K562 (cell line): ENCODE measurements around the gene NECTIN3. TPM values are rescaled to one million over a fixed set of nuclear protein-coding genes. Genes with fewer than 3 reads are reported as not detected.

ENCODE experiments used
- ATAC-seq: fragments of 200-7000 bp; cut with Tn5 transposase; 3 replicates; pipeline ENCODE4 v1.9.1; 2020; ENCODE audit warnings: moderate library complexity
- BruUV-seq: library from RNA; stranded (reverse); fragments of 400-500 nt; replicated peaks from 2 replicates; lab custom pipeline; 2021; lab: Mats Ljungman, UMichigan
- CTCF ChIA-PET: fragments of 300-600 bp; formaldehyde crosslinking; extraction: SDS; loops from one replicate; lab custom pipeline; 2021; ENCODE audit warnings: low intra/inter-chr PET ratio; lab: Yijun Ruan, JAX
- POLR2A ChIA-PET: fragments of 300-600, 350-650 bp; sonication (Branson Sonifier 250); formaldehyde crosslinking; extraction: SDS; loops from one replicate; lab custom pipeline; 2021; ENCODE audit warnings: antibody characterized with exemption, inconsistent platforms; lab: Yijun Ruan, JAX
- DNase-seq, 4 experiments: peaks; one replicate each; pipeline versions ENCODE4 v3.0.0 to v3.0.0-alpha.2; 2011 to 2018; ENCODE audit warnings: low spot score in 3 of 4, mixed read lengths in 3 of 4; ENCODE audit errors: extremely low read depth in 1 of 4
- FAIRE-seq: peaks from 2 replicates; lab custom pipeline; 2011; peaks lifted over from hg19 to GRCh38; lab: Jason Lieb, UNC
- H2AFZ ChIP-seq: 2 replicates; pipeline ENCODE4 v1.6.0; 2011; ENCODE audit warnings: low read depth, low read length, control low read depth, inconsistent platforms
- H3K27ac ChIP-seq: fragments of 200-600 bp; 3 replicates; pipeline ENCODE4 v1.8.0; 2011; ENCODE audit warnings: low read depth, mild to moderate bottlenecking, control low read depth, inconsistent platforms, low read length, moderate library complexity, mixed read lengths; ENCODE audit errors: extremely low read depth
- H3K27me3 ChIP-seq, 2 experiments: fragments of 300-600 bp in 1 of 2; 2 replicates in 1 of 2; 3 replicates in 1 of 2; pipeline versions ENCODE4 v1.6.0 to v1.8.0; 2011; ENCODE audit warnings: inconsistent platforms in 2 of 2, low read length in 2 of 2, mild to moderate bottlenecking in 1 of 2, mixed read lengths in 1 of 2, moderate library complexity in 1 of 2; ENCODE audit not compliant: control insufficient read depth in 2 of 2, insufficient read depth in 2 of 2
- H3K36me3 ChIP-seq: fragments of 300-600 bp; 3 replicates; pipeline ENCODE4 v1.8.0; 2011; ENCODE audit warnings: mild to moderate bottlenecking, low read length, inconsistent platforms; ENCODE audit not compliant: control insufficient read depth, insufficient read depth
- H3K4me1 ChIP-seq, 2 experiments: fragments of 200-600 bp in 1 of 2; replicated peaks in 1 of 2; 2 replicates in 1 of 2; 3 replicates in 1 of 2; pipeline versions ENCODE4 v1.5.1 to v1.8.0; 2011; ENCODE audit warnings: inconsistent platforms in 2 of 2, low read length in 2 of 2, mild to moderate bottlenecking in 1 of 2, mixed read lengths in 1 of 2, moderate library complexity in 1 of 2; ENCODE audit not compliant: control insufficient read depth in 2 of 2, insufficient read depth in 2 of 2
- H3K4me2 ChIP-seq: 2 replicates; pipeline ENCODE4 v1.6.1; 2011; ENCODE audit warnings: low read length, control low read depth, inconsistent platforms, mixed read lengths; ENCODE audit not compliant: insufficient read depth
- H3K4me3 ChIP-seq: fragments of 200-600 bp; sonication (generic), shearing (Covaris generic); 2 replicates; pipeline ENCODE4 v1.5.1; 2016; ENCODE audit warnings: control low read depth, inconsistent platforms
- H3K79me2 ChIP-seq: fragments of 200-600 bp; 3 replicates; pipeline ENCODE4 v1.8.0; 2011; ENCODE audit warnings: low read length, inconsistent platforms; ENCODE audit not compliant: control insufficient read depth, insufficient read depth
- H3K9ac ChIP-seq, 2 experiments: 2 replicates each; pipeline versions ENCODE4 v1.6.0 to v1.6.1; 2011; ENCODE audit warnings: low read depth in 2 of 2, low read length in 2 of 2, control low read depth in 1 of 2, inconsistent platforms in 1 of 2, mild to moderate bottlenecking in 1 of 2, mixed read lengths in 1 of 2; ENCODE audit not compliant: insufficient read depth in 1 of 2
- H3K9me1 ChIP-seq: one replicate; pipeline ENCODE4 v1.6.0; 2011; ENCODE audit warnings: inconsistent platforms, mild to moderate bottlenecking, low read length, moderate library complexity; ENCODE audit not compliant: control insufficient read depth, insufficient read depth
- H3K9me3 ChIP-seq: replicated peaks from 2 replicates; pipeline ENCODE4 v1.5.1; 2011; ENCODE audit warnings: low read depth, low read length, inconsistent platforms; ENCODE audit not compliant: control insufficient read depth, insufficient read depth
- H4K20me1 ChIP-seq: replicated peaks from 2 replicates; pipeline ENCODE4 v1.6.1; 2011; ENCODE audit warnings: low read length, inconsistent platforms, mixed read lengths; ENCODE audit not compliant: control insufficient read depth, insufficient read depth
- EP300 ChIP-seq: IDR thresholded peaks from 2 replicates; pipeline ENCODE4 v1.6.1; 2012; ENCODE audit warnings: low read length, improper control_type of control experiment
- LARP7 ChIP-seq: fragments of 450-650 bp; IDR thresholded peaks from 2 replicates; pipeline ENCODE4 v1.6.1; 2016
- MLLT1 ChIP-seq, 2 experiments: fragments of 450-650 bp; IDR thresholded peaks; 2 replicates each; pipeline ENCODE4 v1.6.1; 2016
- PHF20 ChIP-seq: fragments of 450-650 bp; IDR thresholded peaks from 2 replicates; pipeline ENCODE4 v1.6.1; 2018; ENCODE audit not compliant: partially characterized antibody
- PHF8 ChIP-seq: fragments of 200-600 bp; sonication (generic); IDR thresholded peaks from 2 replicates; pipeline ENCODE4 v1.6.1; 2012; ENCODE audit warnings: mixed run types, mild to moderate bottlenecking, inconsistent platforms, low read length, moderate library complexity, borderline replicate concordance
- PURB ChIP-seq: sonication (generic); formaldehyde crosslinking; IDR thresholded peaks from 2 replicates; pipeline ENCODE4 v1.9.0; 2021; ENCODE audit warnings: low read depth, mild to moderate bottlenecking, missing genetic modification reagents
- RBM14 ChIP-seq: fragments of 200-400 bp; formaldehyde crosslinking; IDR thresholded peaks from 2 replicates; pipeline ENCODE4 v1.6.1; 2018; ENCODE audit warnings: low read depth, mild to moderate bottlenecking, low read length, moderate library complexity, borderline replicate concordance; ENCODE audit not compliant: insufficient read depth
- RBM25 ChIP-seq: fragments of 200-400 bp; formaldehyde crosslinking; IDR thresholded peaks from 2 replicates; pipeline ENCODE4 v1.6.1; 2018; ENCODE audit warnings: low read length, low read depth, moderate library complexity; ENCODE audit not compliant: severe bottlenecking
- TAF15 ChIP-seq: fragments of 200-400 bp; formaldehyde crosslinking; IDR thresholded peaks from 2 replicates; pipeline ENCODE4 v1.6.1; 2017; ENCODE audit warnings: mild to moderate bottlenecking, low read depth, low read length, moderate library complexity
- VEZF1 ChIP-seq: fragments of 200-800 bp; sonication (Bioruptor generic); IDR thresholded peaks from 2 replicates; pipeline ENCODE4 v1.6.1; 2017; ENCODE audit warnings: missing genetic modification characterization, missing compliant biosample characterization
- WHSC1 ChIP-seq: IDR thresholded peaks from one replicate; pipeline ENCODE4 v1.6.1; 2012; ENCODE audit warnings: low read length, control low read depth, inconsistent platforms
- XRCC5 ChIP-seq: fragments of 200-400 bp; formaldehyde crosslinking; IDR thresholded peaks from 2 replicates; pipeline ENCODE4 v1.6.1; 2017; ENCODE audit warnings: low read depth, mild to moderate bottlenecking, low read length
- ZNF785 ChIP-seq: fragments of 250-450 bp; sonication (Bioruptor Pico); IDR thresholded peaks from 2 replicates; pipeline ENCODE4 v1.4.0; 2020; ENCODE audit warnings: mild to moderate bottlenecking
- WGBS: fragments of 100-300 bp; shearing (Covaris generic); methylation state at CpG from one replicate; pipeline ENCODE4 v1.1.6; 2016; ENCODE audit warnings: low coverage, mixed read lengths; ENCODE audit not compliant: insufficient coverage; ENCODE audit errors: missing lambda C conversion rate; 5-methylcytosine and 5-hydroxymethylcytosine counted together
- in situ Hi-C: fragments of 300-500 bp; cut with MboI; formaldehyde crosslinking; loops from 4 replicates; pipeline ENCODE4 v1.15.0; 2018; ENCODE audit warnings: inconsistent platforms, mixed read lengths
- intact Hi-C: fragments of 100-400 bp; cut with micrococcal nuclease; formaldehyde crosslinking; loops from 2 replicates; pipeline ENCODE4 v1.14.2; 2022
- polyA plus RNA-seq, 8 experiments: library from polyadenylated mRNA; depleted of rRNA in 4 of 8; stranded (reverse) in 5 of 8; unstranded in 3 of 8; fragments of >200 nt; fragmentation: Nextera tagmentation in 2 of 8; fragmentation: Illumina TruSeq in 1 of 8; extraction: Ambion mirVana in 2 of 8; extraction: Trizol in 1 of 8; gene quantifications; 2 replicates each; pipeline versions ENCODE4 v1.2.1 to v1.2.3, GENCODE V29; 2011 to 2014; ENCODE audit warnings: inconsistent platforms in 1 of 8, missing spikeins in 1 of 8
- total RNA-seq, 7 experiments: library from RNA; depleted of rRNA in 6 of 7; stranded (reverse); fragments of >200 nt in 6 of 7; fragmentation: Illumina TruSeq in 2 of 7; extraction: Trizol in 2 of 7; gene quantifications; 2 replicates each; pipeline versions ENCODE4 v1.2.1 to v1.2.3, GENCODE V29; 2011 to 2021; ENCODE audit warnings: low replicate concordance in 1 of 7
- TF ChIP-seq, protein P1 (sequence below): fragments of 450-650 bp; IDR thresholded peaks from 2 replicates; pipeline ENCODE4 v1.6.1; 2017; ENCODE audit warnings: antibody characterized with exemption

NECTIN3 gene
- total and polyA plus RNA-seq, 9 of the 15 experiments (the other 6 are each of a cell fraction or from before 2014, with no cell fraction given) = 0.16 TPM; not detected in 8

DNA sequence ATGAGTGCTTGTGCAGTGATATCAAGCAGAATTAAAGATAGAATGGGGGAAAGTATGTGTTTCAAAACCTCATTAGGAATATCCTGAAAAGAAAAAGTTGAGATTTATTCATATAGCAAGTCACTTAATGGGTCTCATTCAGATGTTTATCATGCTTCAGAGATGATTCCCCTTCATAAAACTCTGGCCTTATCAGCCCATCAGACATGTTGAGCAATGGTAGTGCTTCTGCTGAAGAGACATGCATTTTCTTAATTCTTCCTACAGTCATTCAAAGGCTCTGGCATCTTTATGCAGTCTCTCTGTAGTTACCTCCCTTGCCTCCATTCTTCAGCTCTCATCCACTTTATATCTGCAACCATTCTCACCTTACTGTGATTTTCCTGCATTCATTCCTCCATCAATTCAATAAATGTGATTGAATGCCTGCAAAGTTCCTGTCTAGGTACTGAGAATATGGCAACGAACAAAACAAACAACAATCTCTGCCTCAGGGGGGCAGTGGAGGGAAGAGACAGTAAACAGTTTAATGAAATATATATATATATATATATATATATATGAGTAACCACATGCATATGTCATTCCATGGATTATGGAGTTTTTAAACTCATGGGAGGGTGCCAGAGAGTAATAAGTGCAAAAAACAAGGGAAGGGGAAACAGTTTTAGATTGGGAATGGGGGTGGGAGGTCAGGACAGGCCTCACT, 138.5 kb downstream of the NECTIN3 start (continued):
- TF ChIP-seq PURB (CRISPR knock-in tag) (no peak), RBM14 (no peak), MLLT1 (IDR thresholded peaks at IDR 0.05) (no peak), ZNF785 (CRISPR knock-in tag) (no peak), EP300 (no peak), PHF8 (no peak), LARP7 (no peak)

GRCh38 chr3:111210866-111211564, 139.4 kb downstream of the NECTIN3 start:
- Histone ChIP-seq H3K4me2 (no peak overlapping the region), H3K4me3 (no peak overlapping the region), H2AFZ (no peak overlapping the region), H3K79me2 (no peaks in the 10 kb centered on the region), H3K36me3 (no peaks in the 10 kb centered on the region), H3K27me3 (no peaks in the 10 kb centered on the region), H3K9me1 (no peaks in the 10 kb centered on the region), H3K9me3 (no peaks in the 10 kb centered on the region), H3K9ac (no peak overlapping the region), H3K4me1 (no peaks in the 10 kb centered on the region), H3K27ac (no peak overlapping the region), H4K20me1 (no peaks in the 10 kb centered on the region)
- 0% methylated on average over 2 of the region's 3 CpGs for WGBS
- DNase-seq (no peak), FAIRE-seq (no peak), ATAC-seq (no peak)
- in situ Hi-C loops = no loop called here
- POLR2A ChIA-PET = no interaction called here
- intact Hi-C loops = no loop called here
- no TSS peak for BruUV-seq
- CTCF ChIA-PET = no interaction called here
- TF ChIP-seq PHF20 (no peak), VEZF1 (CRISPR knock-in tag) (no peak), RBM25 (no peak), WHSC1 (no peak), XRCC5 (no peak), TAF15 (no peak)
- TF ChIP-seq, protein P1, sequence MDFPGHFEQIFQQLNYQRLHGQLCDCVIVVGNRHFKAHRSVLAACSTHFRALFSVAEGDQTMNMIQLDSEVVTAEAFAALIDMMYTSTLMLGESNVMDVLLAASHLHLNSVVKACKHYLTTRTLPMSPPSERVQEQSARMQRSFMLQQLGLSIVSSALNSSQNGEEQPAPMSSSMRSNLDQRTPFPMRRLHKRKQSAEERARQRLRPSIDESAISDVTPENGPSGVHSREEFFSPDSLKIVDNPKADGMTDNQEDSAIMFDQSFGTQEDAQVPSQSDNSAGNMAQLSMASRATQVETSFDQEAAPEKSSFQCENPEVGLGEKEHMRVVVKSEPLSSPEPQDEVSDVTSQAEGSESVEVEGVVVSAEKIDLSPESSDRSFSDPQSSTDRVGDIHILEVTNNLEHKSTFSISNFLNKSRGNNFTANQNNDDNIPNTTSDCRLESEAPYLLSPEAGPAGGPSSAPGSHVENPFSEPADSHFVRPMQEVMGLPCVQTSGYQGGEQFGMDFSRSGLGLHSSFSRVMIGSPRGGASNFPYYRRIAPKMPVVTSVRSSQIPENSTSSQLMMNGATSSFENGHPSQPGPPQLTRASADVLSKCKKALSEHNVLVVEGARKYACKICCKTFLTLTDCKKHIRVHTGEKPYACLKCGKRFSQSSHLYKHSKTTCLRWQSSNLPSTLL = no peak
